HG03135 (cell line): ENCODE measurements around the gene BTBD2.

Experiments used
- ATAC-seq: cut with Tn5 transposase; IDR thresholded peaks from one replicate; pipeline ENCODE4 v1.9.1; 2021; ENCODE audit warnings: mild to moderate bottlenecking, moderate library complexity; ENCODE audit not compliant: unreplicated experiment

The BTBD2 gene

GRCh38 chr19:2015608-2015950 lies at the start of gene BTBD2:
TSS of gene BTBD2 (minus strand) at chr19:2015714. CDS start at chr19:2015703, 11 bp downstream.
- no peak for ATAC-seq

- ATAC-seq = no peak
Measured at GRCh38 chr19:2064788-2065524, 49.4 kb upstream of the BTBD2 start.

- no peak for ATAC-seq
Measured at GRCh38 chr19:2064395-2064787, 48.9 kb upstream of the BTBD2 start.

GRCh38 chr19:2063824-2064223 lies 48.3 kb upstream of the BTBD2 start:
- no peak for ATAC-seq

- ATAC-seq = no peak
Measured at GRCh38 chr19:2062770-2063169, 47.3 kb upstream of the BTBD2 start.

- no peak for ATAC-seq
Measured at GRCh38 chr19:2062389-2062729, 46.8 kb upstream of the BTBD2 start.

- ATAC-seq = peak; percentile 75
Measured at GRCh38 chr19:2061495-2062388, 46.2 kb upstream of the BTBD2 start.

- ATAC-seq = peak; percentile 24
Measured at GRCh38 chr19:2060884-2061494, 45.5 kb upstream of the BTBD2 start.

GRCh38 chr19:2059422-2060201 lies 44.1 kb upstream of the BTBD2 start:
- no peak for ATAC-seq

- ATAC-seq = no peak
Measured at GRCh38 chr19:2058570-2059421, 43.3 kb upstream of the BTBD2 start.

GRCh38 chr19:2057484-2058469 lies 42.3 kb upstream of the BTBD2 start:
- ATAC-seq = no peak

- no peak for ATAC-seq
Measured at GRCh38 chr19:2056837-2057192, 41.3 kb upstream of the BTBD2 start.

- ATAC-seq = no peak
Measured at GRCh38 chr19:2055931-2056836, 40.7 kb upstream of the BTBD2 start.

GRCh38 chr19:2054763-2055162 lies 39.2 kb upstream of the BTBD2 start:
- no peak for ATAC-seq

- ATAC-seq = no peak
Measured at GRCh38 chr19:2053601-2054389, 38.3 kb upstream of the BTBD2 start.

- ATAC-seq = no peak
Measured at GRCh38 chr19:2051773-2052704, 36.5 kb upstream of the BTBD2 start.
